ENCODE results near the gene SHH. TPM values are rescaled to one million over a fixed set of nuclear protein-coding genes. Genes with fewer than 3 reads are reported as not detected.

The SHH gene
- total RNA-seq, 1 donor from 2014 or later, result 10.4 TPM

GRCh38 chr7:155792315-155792960 lies 19.8 kb downstream of the SHH start:
- DNase-seq (ENCODE audit: low read depth), result no peak

GRCh38 chr7:155791836-155792235 lies 20.4 kb downstream of the SHH start:
- no peak for DNase-seq (ENCODE audit: low read depth)

- no peak for DNase-seq (ENCODE audit: low read depth)
Observed at GRCh38 chr7:155791214-155791737, 21.0 kb downstream of the SHH start.

- DNase-seq (ENCODE audit: low read depth), result no peak
Observed at GRCh38 chr7:155790666-155791065, 21.6 kb downstream of the SHH start.

GRCh38 chr7:155789001-155789725 lies 23.1 kb downstream of the SHH start:
- no peak for DNase-seq (ENCODE audit: low read depth)

- no peak for DNase-seq (ENCODE audit: low read depth)
Observed at GRCh38 chr7:155788616-155789000, 23.7 kb downstream of the SHH start.

GRCh38 chr7:155787171-155787851 lies 25.0 kb downstream of the SHH start:
- DNase-seq (ENCODE audit: low read depth), result no peak

- DNase-seq (ENCODE audit: low read depth), result no peak
Observed at GRCh38 chr7:155786491-155786890, 25.8 kb downstream of the SHH start.

GRCh38 chr7:155785536-155785935 lies 26.7 kb downstream of the SHH start:
- peak; percentile 18 for DNase-seq (ENCODE audit: low read depth)

- no peak for DNase-seq (ENCODE audit: low read depth)
Observed at GRCh38 chr7:155782466-155782865, 29.8 kb downstream of the SHH start.

- DNase-seq (ENCODE audit: low read depth), result no peak
Observed at GRCh38 chr7:155781433-155781832, 30.8 kb downstream of the SHH start.

GRCh38 chr7:155780884-155781283 lies 31.4 kb downstream of the SHH start:
- DNase-seq (ENCODE audit: low read depth), result no peak

GRCh38 chr7:155778349-155778748 lies 33.9 kb downstream of the SHH start:
- DNase-seq (ENCODE audit: low read depth), result no peak

- no peak for DNase-seq (ENCODE audit: low read depth)
Observed at GRCh38 chr7:155776606-155777005, 35.7 kb downstream of the SHH start.

GRCh38 chr7:155775691-155776090 lies 36.6 kb downstream of the SHH start:
- DNase-seq (ENCODE audit: low read depth), result no peak

- no peak for DNase-seq (ENCODE audit: low read depth)
Observed at GRCh38 chr7:155774947-155775346, 37.3 kb downstream of the SHH start.

- DNase-seq (ENCODE audit: low read depth), result no peak
Observed at GRCh38 chr7:155773531-155773930, 38.7 kb downstream of the SHH start.

- no peak for DNase-seq (ENCODE audit: low read depth)
Observed at GRCh38 chr7:155770241-155770640, 42.0 kb downstream of the SHH start.

GRCh38 chr7:155769701-155770100 lies 42.6 kb downstream of the SHH start:
- DNase-seq (ENCODE audit: low read depth), result peak; percentile 53

GRCh38 chr7:155766966-155767916 lies 45.0 kb downstream of the SHH start:
- DNase-seq (ENCODE audit: low read depth), result no peak

- no peak for DNase-seq (ENCODE audit: low read depth)
Observed at GRCh38 chr7:155766386-155766785, 45.9 kb downstream of the SHH start.

- no peak for DNase-seq (ENCODE audit: low read depth)
Observed at GRCh38 chr7:155765458-155765857, 46.8 kb downstream of the SHH start.

Measured in renal cortical epithelial cell (primary cell).